ENCODE results near the gene FAM53A. TPM values are rescaled to one million over a fixed set of nuclear protein-coding genes. Genes with fewer than 3 reads are reported as not detected.

FAM53A gene
- total and polyA plus RNA-seq, 4 donors: 0.44 to 2.2 (median 0.97) TPM

- Histone ChIP-seq H3K9ac (ENCODE audit: low read depth in 1 of 2, low read length in 2 of 2) (no peak overlapping the region), H3K36me3 (ENCODE audit: control insufficient read depth in 4 of 4, insufficient read depth in 3 of 4, low read depth in 1 of 4, low read length in 3 of 4) (no peaks in the 10 kb centered on the region), H3K27ac (ENCODE audit: low read depth in 1 of 2, low read length in 2 of 2) (no peak overlapping the region), H3K9me3 (ENCODE audit: control insufficient read depth in 4 of 4, low read length in 3 of 4) (no peaks in the 10 kb centered on the region), H3K4me3 (ENCODE audit: low read depth in 1 of 3, low read length in 3 of 3) (no peak overlapping the region), H3K27me3 (ENCODE audit: control insufficient read depth in 4 of 4, insufficient read depth in 4 of 4, low read length in 3 of 4) (peaks cover 0 to 2% (median 0%) of the 10 kb centered on the region in 4 donors), H3K4me1 (ENCODE audit: control insufficient read depth in 4 of 4, insufficient read depth in 4 of 4, low read length in 3 of 4) (no peaks in the 10 kb centered on the region)
- TF ChIP-seq, protein P1, sequence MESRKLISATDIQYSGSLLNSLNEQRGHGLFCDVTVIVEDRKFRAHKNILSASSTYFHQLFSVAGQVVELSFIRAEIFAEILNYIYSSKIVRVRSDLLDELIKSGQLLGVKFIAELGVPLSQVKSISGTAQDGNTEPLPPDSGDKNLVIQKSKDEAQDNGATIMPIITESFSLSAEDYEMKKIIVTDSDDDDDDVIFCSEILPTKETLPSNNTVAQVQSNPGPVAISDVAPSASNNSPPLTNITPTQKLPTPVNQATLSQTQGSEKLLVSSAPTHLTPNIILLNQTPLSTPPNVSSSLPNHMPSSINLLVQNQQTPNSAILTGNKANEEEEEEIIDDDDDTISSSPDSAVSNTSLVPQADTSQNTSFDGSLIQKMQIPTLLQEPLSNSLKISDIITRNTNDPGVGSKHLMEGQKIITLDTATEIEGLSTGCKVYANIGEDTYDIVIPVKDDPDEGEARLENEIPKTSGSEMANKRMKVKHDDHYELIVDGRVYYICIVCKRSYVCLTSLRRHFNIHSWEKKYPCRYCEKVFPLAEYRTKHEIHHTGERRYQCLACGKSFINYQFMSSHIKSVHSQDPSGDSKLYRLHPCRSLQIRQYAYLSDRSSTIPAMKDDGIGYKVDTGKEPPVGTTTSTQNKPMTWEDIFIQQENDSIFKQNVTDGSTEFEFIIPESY (IDR thresholded peaks at IDR 0.05): no peak
- TF ChIP-seq SP1 (IDR thresholded peaks at IDR 0.05) (no peak), HNF4G (IDR thresholded peaks at IDR 0.05) (no peak), HNF4A (conservative IDR thresholded peaks at IDR 0.05) (no peak)
- 46% methylated on average over 19 of the region's 19 CpGs for WGBS
- no peak for DNase-seq (ENCODE audit: low spot score)
Measured at GRCh38 chr4:1604706-1605205, 79.4 kb downstream of the FAM53A start.

- Histone ChIP-seq H3K27ac (ENCODE audit: low read depth in 1 of 2, low read length in 2 of 2) (no peak overlapping the region), H3K4me3 (ENCODE audit: low read depth in 1 of 3, low read length in 3 of 3) (no peak overlapping the region), H3K9ac (ENCODE audit: low read depth in 1 of 2, low read length in 2 of 2) (no peak overlapping the region), H3K27me3 (ENCODE audit: control insufficient read depth in 4 of 4, insufficient read depth in 4 of 4, low read length in 3 of 4) (peaks cover 0 to 2% (median 0%) of the 10 kb centered on the region in 4 donors), H3K36me3 (ENCODE audit: control insufficient read depth in 4 of 4, insufficient read depth in 3 of 4, low read depth in 1 of 4, low read length in 3 of 4) (no peaks in the 10 kb centered on the region), H3K9me3 (ENCODE audit: control insufficient read depth in 4 of 4, low read length in 3 of 4) (no peaks in the 10 kb centered on the region), H3K4me1 (ENCODE audit: control insufficient read depth in 4 of 4, insufficient read depth in 4 of 4, low read length in 3 of 4) (no peaks in the 10 kb centered on the region)
- TF ChIP-seq, protein P2, sequence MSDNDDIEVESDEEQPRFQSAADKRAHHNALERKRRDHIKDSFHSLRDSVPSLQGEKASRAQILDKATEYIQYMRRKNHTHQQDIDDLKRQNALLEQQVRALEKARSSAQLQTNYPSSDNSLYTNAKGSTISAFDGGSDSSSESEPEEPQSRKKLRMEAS (IDR thresholded peaks at IDR 0.05): no peak
- TF ChIP-seq, protein P1 (IDR thresholded peaks at IDR 0.05): no peak
- TF ChIP-seq FOXA1 (IDR thresholded peaks at IDR 0.05) (no peak), YY1 (IDR thresholded peaks at IDR 0.05) (no peak), FOXA2 (IDR thresholded peaks at IDR 0.05) (no peak), EGR1 (IDR thresholded peaks at IDR 0.05; ENCODE audit: low read depth in 2 of 2) (no peak), NR2F2 (IDR thresholded peaks at IDR 0.05) (no peak), HNF4G (IDR thresholded peaks at IDR 0.05) (no peak), TAF1 (conservative IDR thresholded peaks at IDR 0.05) (no peak), JUND (IDR thresholded peaks at IDR 0.05) (no peak), SP1 (IDR thresholded peaks at IDR 0.05) (no peak), RAD21 (IDR thresholded peaks at IDR 0.05) (no peak), RXRA (IDR thresholded peaks at IDR 0.05) (no peak), HNF4A (conservative IDR thresholded peaks at IDR 0.05) (no peak), GABPA (IDR thresholded peaks at IDR 0.05 in 1 of 2, conservative IDR thresholded peaks at IDR 0.05 in 1 of 2) (no peak)
- TF ChIP-seq, protein P3, sequence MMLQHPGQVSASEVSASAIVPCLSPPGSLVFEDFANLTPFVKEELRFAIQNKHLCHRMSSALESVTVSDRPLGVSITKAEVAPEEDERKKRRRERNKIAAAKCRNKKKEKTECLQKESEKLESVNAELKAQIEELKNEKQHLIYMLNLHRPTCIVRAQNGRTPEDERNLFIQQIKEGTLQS (IDR thresholded peaks at IDR 0.05): no peak
- TF ChIP-seq, protein P4, sequence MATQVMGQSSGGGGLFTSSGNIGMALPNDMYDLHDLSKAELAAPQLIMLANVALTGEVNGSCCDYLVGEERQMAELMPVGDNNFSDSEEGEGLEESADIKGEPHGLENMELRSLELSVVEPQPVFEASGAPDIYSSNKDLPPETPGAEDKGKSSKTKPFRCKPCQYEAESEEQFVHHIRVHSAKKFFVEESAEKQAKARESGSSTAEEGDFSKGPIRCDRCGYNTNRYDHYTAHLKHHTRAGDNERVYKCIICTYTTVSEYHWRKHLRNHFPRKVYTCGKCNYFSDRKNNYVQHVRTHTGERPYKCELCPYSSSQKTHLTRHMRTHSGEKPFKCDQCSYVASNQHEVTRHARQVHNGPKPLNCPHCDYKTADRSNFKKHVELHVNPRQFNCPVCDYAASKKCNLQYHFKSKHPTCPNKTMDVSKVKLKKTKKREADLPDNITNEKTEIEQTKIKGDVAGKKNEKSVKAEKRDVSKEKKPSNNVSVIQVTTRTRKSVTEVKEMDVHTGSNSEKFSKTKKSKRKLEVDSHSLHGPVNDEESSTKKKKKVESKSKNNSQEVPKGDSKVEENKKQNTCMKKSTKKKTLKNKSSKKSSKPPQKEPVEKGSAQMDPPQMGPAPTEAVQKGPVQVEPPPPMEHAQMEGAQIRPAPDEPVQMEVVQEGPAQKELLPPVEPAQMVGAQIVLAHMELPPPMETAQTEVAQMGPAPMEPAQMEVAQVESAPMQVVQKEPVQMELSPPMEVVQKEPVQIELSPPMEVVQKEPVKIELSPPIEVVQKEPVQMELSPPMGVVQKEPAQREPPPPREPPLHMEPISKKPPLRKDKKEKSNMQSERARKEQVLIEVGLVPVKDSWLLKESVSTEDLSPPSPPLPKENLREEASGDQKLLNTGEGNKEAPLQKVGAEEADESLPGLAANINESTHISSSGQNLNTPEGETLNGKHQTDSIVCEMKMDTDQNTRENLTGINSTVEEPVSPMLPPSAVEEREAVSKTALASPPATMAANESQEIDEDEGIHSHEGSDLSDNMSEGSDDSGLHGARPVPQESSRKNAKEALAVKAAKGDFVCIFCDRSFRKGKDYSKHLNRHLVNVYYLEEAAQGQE (IDR thresholded peaks at IDR 0.05): no peak
- TF ChIP-seq, protein P5, sequence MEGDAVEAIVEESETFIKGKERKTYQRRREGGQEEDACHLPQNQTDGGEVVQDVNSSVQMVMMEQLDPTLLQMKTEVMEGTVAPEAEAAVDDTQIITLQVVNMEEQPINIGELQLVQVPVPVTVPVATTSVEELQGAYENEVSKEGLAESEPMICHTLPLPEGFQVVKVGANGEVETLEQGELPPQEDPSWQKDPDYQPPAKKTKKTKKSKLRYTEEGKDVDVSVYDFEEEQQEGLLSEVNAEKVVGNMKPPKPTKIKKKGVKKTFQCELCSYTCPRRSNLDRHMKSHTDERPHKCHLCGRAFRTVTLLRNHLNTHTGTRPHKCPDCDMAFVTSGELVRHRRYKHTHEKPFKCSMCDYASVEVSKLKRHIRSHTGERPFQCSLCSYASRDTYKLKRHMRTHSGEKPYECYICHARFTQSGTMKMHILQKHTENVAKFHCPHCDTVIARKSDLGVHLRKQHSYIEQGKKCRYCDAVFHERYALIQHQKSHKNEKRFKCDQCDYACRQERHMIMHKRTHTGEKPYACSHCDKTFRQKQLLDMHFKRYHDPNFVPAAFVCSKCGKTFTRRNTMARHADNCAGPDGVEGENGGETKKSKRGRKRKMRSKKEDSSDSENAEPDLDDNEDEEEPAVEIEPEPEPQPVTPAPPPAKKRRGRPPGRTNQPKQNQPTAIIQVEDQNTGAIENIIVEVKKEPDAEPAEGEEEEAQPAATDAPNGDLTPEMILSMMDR (IDR thresholded peaks at IDR 0.05; ENCODE audit: low read depth, low read length, missing input control): no peak
- no peak for DNase-seq (ENCODE audit: low spot score)
- WGBS: 70% methylated on average over 23 of the region's 23 CpGs
Measured at GRCh38 chr4:1604181-1604705, 79.9 kb downstream of the FAM53A start.
